ENCODE results near the gene KICS2.

DNA sequence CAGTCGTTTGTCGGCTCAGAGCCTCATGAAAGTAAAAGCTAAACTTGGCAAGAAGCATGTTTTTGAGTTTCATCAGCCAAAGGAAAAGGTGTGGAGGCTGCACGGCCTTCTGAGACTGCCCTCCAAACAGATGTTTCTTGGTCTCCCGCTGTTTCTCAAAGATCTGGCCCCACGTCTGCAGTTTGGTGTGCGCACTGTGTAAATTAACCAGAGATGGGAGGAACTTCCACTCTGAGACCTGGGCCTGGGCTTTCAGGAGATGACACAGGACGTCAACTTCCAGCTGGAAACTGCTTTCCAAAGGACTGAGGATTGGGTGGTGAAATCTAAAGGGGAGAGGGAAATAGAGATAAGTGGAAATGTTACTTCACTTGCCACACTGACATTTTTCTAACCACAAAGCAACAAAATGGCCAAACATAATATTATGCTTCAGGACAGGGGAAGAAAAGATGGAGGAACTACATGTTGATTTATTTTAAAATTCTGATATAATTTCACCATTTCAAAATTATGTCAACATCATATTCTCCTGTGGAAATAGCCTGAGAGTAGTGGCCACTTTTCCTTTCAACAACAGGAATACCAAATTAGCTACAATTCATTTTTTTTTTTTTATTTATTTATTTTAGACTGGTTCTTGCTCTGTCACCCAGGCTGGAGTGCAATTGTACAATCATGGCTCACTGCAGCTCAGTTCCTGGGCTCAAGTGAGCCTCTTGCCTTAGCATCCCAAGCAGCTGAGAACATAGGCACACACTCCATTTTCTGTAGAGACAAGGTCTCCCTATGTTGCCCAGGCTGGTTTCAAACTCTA, 27.6 kb downstream of the KICS2 start:
- TF ChIP-seq CTCF (IDR thresholded peaks at IDR 0.05) (no peak), POLR2A (IDR thresholded peaks at IDR 0.05) (no peak)

Data from Peyer's patch (tissue), 4 donors.